Inferior parietal cortex (tissue), 1 donor: ENCODE data around the gene COMMD10.

Experiments
- DNase-seq: peaks from one replicate; pipeline ENCODE4 v3.0.0-alpha.2; 2016; ENCODE audit errors: extremely low spot score

The COMMD10 gene

GRCh38 chr5:116291271-116291670 is 206.4 kb downstream of the COMMD10 start:
- no peak for DNase-seq

GRCh38 chr5:116292321-116292720 is 207.5 kb downstream of the COMMD10 start:
- no peak for DNase-seq

GRCh38 chr5:116296335-116297072 is 211.7 kb downstream of the COMMD10 start:
- DNase-seq = no peak

DNA sequence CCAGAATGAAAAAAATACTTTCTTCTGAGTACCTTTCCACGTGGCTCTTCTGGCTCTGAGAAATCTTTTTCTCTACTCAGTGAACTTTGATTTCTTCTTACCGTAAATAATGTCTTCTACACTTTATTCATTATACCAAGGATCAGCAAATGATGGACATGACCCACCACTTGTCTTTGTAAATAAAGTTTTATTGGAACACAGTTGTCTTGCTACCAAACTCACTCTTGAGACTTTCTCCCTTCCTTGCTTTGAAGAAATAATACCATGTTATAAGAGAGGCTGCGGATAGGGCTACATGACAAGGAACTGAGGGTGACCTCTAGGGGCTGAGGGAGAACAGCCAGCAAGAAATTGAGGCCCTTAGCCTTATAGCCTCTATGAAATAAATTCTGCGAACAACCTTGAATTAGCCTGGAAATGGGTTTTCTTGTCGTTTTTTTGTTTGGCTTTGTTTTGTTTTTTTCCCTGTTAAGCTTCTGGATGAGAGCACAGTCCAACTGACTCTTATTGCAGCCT is 212.5 kb downstream of the COMMD10 start:
- no peak for DNase-seq

GRCh38 chr5:116299746-116300640 is 215.2 kb downstream of the COMMD10 start:
- DNase-seq = no peak

GRCh38 chr5:116301110-116301509 is 216.3 kb downstream of the COMMD10 start:
- no peak for DNase-seq

DNA sequence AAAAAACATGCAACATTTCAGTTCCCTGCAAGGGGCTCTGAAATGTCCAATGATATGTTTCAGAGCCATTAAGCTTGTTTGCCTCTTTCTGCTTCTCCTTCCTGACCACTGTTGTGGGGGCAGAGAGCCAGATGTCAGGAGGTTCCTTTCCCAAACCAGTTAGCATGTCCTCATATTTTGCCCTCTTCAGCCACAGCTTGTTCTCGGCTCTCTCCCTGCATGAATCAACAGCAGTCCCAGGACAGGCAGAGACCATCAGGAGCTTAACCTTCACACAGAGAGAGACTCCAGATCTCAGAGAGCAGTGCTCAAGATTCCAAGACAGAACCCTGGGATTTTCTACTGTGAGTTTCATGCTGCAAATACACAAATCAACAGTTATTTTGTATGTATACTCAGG is 218.5 kb downstream of the COMMD10 start:
- no peak for DNase-seq

DNA sequence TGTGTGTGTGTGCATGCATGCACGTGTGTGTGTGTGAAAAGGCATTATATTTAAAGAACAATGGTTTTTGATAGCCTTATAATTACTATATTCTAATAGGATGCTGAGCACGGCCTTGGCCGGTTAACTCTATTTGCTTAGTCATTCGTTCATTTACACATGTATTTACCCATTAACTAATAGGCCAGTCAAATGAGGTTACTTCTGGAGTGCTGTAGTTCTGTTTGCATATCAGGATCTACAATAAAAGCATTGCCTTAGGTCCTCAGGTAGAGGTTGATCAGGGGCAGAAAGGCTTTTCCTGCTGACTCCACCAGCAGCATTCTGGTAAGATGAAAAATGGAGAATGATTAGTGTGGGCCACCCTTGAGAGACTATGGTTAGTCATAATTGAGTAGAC is 219.0 kb downstream of the COMMD10 start:
- no peak for DNase-seq

- no peak for DNase-seq
Observed at GRCh38 chr5:116305899-116306298, 221.1 kb downstream of the COMMD10 start.

GRCh38 chr5:116306846-116307245 is 222.0 kb downstream of the COMMD10 start:
- DNase-seq = no peak

DNA sequence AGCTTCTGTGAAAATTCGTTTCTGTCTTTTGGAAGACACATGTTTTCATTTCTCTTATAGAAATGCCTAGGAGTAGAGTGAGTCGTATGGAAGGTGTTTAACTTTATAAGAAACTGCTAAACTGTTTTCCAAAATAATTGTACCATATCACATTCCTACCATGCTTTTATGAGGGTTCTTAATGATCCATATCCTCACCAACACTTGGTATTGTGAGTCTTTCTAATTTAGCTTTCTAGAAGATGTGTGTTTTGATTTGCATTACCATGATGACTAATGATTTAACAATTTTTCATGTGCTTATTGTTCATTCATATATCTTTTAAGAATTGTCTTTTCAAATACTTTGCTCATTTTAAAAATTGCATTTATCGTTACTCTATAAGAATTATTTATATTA is 223.6 kb downstream of the COMMD10 start:
- DNase-seq = no peak

DNA sequence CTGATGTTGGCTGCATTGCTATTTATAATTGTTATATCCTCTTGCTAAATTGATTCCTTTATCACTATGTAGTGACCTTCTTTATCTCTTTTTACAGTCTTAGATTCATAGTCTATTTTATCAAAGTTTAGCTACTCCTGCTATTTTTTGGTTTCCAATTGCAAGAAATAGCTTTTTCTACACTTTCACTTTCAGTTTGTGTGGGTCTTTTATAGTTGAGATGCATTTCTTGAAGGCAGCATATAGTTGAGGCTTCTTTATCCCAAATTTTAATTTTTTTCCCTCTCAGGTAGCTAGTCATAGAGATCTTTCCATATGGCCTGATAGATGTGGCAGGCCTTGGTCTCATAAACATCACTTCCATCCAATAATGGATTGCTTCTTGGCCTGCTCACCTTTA is 228.5 kb downstream of the COMMD10 start:
- DNase-seq = no peak

- DNase-seq = no peak
Observed at GRCh38 chr5:116315531-116315930, 230.7 kb downstream of the COMMD10 start.

DNA sequence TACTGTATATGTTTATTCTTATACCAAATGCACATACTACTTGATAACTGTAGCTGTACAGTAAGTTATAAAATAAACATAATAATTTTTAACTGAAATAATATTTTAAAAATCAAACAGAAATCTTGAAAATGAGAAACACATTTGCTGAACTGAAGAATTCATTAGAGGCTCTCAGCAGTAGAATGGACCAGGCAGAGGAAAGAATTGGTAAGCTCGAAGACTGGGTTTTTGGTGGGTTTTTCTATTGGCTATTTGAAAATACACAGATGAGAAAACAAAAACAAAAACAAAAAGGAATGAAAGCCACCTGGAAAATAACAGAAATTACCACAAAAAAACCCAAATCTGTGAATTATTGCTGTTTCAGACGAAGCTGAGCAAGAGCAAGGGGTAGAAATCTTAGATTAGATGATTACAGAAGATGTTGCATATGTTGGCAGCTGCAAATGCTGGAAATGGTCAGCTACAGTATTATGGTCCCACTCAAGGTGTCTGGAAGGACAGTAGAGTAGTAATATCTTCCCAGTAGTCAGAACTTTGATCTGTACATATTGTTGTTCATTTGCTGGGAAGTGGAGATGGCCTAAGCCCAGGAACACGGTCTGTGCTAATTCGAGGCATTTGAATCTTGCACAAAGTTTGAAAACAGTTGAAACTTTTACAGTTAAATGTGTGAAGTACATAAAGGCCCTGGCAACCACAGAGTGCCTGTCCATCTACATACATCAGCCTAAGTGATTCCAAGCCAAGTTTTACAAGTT is 233.4 kb downstream of the COMMD10 start:
- no peak for DNase-seq

GRCh38 chr5:116320486-116320885 is 235.7 kb downstream of the COMMD10 start:
- DNase-seq = no peak

DNA sequence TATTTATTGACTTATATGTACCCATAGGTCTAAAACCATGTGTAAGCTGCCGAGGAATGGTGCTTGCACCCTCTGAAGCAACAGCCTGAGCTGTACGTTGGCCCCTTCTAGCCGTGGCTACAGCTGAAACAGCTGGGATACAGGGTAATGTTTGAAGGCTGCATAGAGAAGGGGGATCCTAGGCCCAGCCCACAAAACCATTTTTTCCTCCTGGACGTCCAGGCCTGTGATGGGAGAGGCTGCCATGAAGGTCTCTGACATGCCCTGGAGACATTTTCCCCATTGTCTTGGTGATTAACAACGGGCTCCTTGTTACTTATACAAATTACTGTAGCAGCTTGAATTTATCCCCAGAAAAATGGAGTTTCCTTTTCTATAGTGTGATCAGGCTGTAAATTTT is 244.7 kb downstream of the COMMD10 start:
- no peak for DNase-seq

GRCh38 chr5:116340799-116341198 is 256.0 kb downstream of the COMMD10 start:
- DNase-seq = no peak
